Activated T-cell treated with anti-CD3 and anti-CD28 coated beads, Interleukin-2, amount 50 U/mL, for 24 hours (primary cell): ENCODE data around the gene CPSF4.
A peak's percentile ranks its signal among the peaks of the same experiment; 100 is the strongest.
"Not testable (repeated sequence)": the region's sequence is repeated elsewhere in the genome, so short reads cannot be mapped to it uniquely, and the experiment has no call there.

Experiments used
- DNase-seq: peaks from one replicate; pipeline ENCODE4 v3.0.0-alpha.2; 2020
- H3K27ac Mint-ChIP-seq: 2 replicates; pipeline ENCODE4 v1.8.0; 2020; ENCODE audit warnings: mild to moderate bottlenecking, mixed read lengths
- H3K27me3 Mint-ChIP-seq: 2 replicates; pipeline ENCODE4 v1.8.0; 2020; ENCODE audit warnings: mixed read lengths
- H3K36me3 Mint-ChIP-seq: 2 replicates; pipeline ENCODE4 v1.8.0; 2020; ENCODE audit warnings: low read depth, mixed read lengths
- H3K4me1 Mint-ChIP-seq: 2 replicates; pipeline ENCODE4 v1.8.0; 2020; ENCODE audit warnings: low read depth, mixed read lengths
- H3K4me3 Mint-ChIP-seq: 2 replicates; pipeline ENCODE4 v1.8.0; 2020; ENCODE audit warnings: mild to moderate bottlenecking, moderate library complexity, mixed read lengths
- H3K9me3 Mint-ChIP-seq: 2 replicates; pipeline ENCODE4 v1.8.0; 2020; ENCODE audit warnings: mixed read lengths

The CPSF4 gene

GRCh38 chr7:99402854-99403253, 35.9 kb upstream of the CPSF4 start:
- no peaks in the 10 kb centered on the region for H3K9me3 Mint-ChIP-seq
- H3K36me3 Mint-ChIP-seq: peaks cover 95% of the 10 kb centered on the region
- peak overlapping the region; percentile 1 for H3K27ac Mint-ChIP-seq
- H3K4me3 Mint-ChIP-seq: no peak overlapping the region
- H3K27me3 Mint-ChIP-seq: no peaks in the 10 kb centered on the region
- H3K4me1 Mint-ChIP-seq: peaks cover 40% of the 10 kb centered on the region
- no peak for DNase-seq

- peaks cover 38% of the 10 kb centered on the region for H3K4me1 Mint-ChIP-seq
- no peaks in the 10 kb centered on the region for H3K9me3 Mint-ChIP-seq
- H3K27ac Mint-ChIP-seq: peak overlapping the region; percentile 79
- DNase-seq: no peak
- H3K4me3 Mint-ChIP-seq: no peak overlapping the region
- H3K27me3 Mint-ChIP-seq: no peaks in the 10 kb centered on the region
- H3K36me3 Mint-ChIP-seq: peaks cover 93% of the 10 kb centered on the region
Measured at GRCh38 chr7:99403764-99404163, 35.0 kb upstream of the CPSF4 start.

- Mint-ChIP-seq H3K4me3 (no peak overlapping the region), H3K36me3 (peaks cover 93% of the 10 kb centered on the region), H3K9me3 (no peaks in the 10 kb centered on the region), H3K27ac (peak overlapping the region; percentile 100), H3K4me1 (peaks cover 38% of the 10 kb centered on the region), H3K27me3 (no peaks in the 10 kb centered on the region)
- DNase-seq: no peak
Measured at GRCh38 chr7:99404235-99404976, 34.3 kb upstream of the CPSF4 start.

- H3K36me3 Mint-ChIP-seq: peaks cover 92% of the 10 kb centered on the region
- H3K4me1 Mint-ChIP-seq: peaks cover 41% of the 10 kb centered on the region
- DNase-seq: no peak
- H3K9me3 Mint-ChIP-seq: no peaks in the 10 kb centered on the region
- H3K27ac Mint-ChIP-seq: peak overlapping the region; percentile 100
- H3K4me3 Mint-ChIP-seq: no peak overlapping the region
- H3K27me3 Mint-ChIP-seq: no peaks in the 10 kb centered on the region
Measured at GRCh38 chr7:99404977-99405320, 33.8 kb upstream of the CPSF4 start.

GRCh38 chr7:99406557-99406956, 32.2 kb upstream of the CPSF4 start:
- H3K36me3 Mint-ChIP-seq: peaks cover 91% of the 10 kb centered on the region
- H3K4me1 Mint-ChIP-seq: peaks cover 55% of the 10 kb centered on the region
- peak overlapping the region; percentile 94 for H3K4me3 Mint-ChIP-seq
- H3K27ac Mint-ChIP-seq: peak overlapping the region; percentile 100
- no peaks in the 10 kb centered on the region for H3K27me3 Mint-ChIP-seq
- no peaks in the 10 kb centered on the region for H3K9me3 Mint-ChIP-seq
- DNase-seq: no peak

GRCh38 chr7:99407872-99408378, 30.8 kb upstream of the CPSF4 start:
- Mint-ChIP-seq H3K27me3 (no peaks in the 10 kb centered on the region), H3K36me3 (peaks cover 91% of the 10 kb centered on the region), H3K4me3 (peak overlapping the region; percentile 94), H3K27ac (peak overlapping the region; percentile 100), H3K4me1 (peaks cover 62% of the 10 kb centered on the region), H3K9me3 (no peaks in the 10 kb centered on the region)
- no peak for DNase-seq

- peaks cover 63% of the 10 kb centered on the region for H3K4me1 Mint-ChIP-seq
- peak; percentile 98 for DNase-seq
- peak within 1 kb of the TSS; percentile 94 for H3K4me3 Mint-ChIP-seq
- peak within 1 kb of the TSS; percentile 100 for H3K27ac Mint-ChIP-seq
- H3K36me3 Mint-ChIP-seq: peaks cover 91% of the 10 kb centered on the region
- H3K27me3 Mint-ChIP-seq: no peaks in the 10 kb centered on the region
- H3K9me3 Mint-ChIP-seq: no peaks in the 10 kb centered on the region
Measured at GRCh38 chr7:99408379-99409191, 30.2 kb upstream of the CPSF4 start, which contains the start of the genes BUD31 and PDAP1. TSS of gene BUD31 (plus strand) at chr7:99408969. CDS start at chr7:99411093, 2,124 bp downstream. TSS of gene PDAP1 (minus strand) at chr7:99408597. CDS start at chr7:99408548, 49 bp downstream.

- H3K27ac Mint-ChIP-seq: peak overlapping the region; percentile 100
- H3K36me3 Mint-ChIP-seq: peaks cover 89% of the 10 kb centered on the region
- H3K27me3 Mint-ChIP-seq: no peaks in the 10 kb centered on the region
- H3K9me3 Mint-ChIP-seq: no peaks in the 10 kb centered on the region
- DNase-seq: no peak
- H3K4me1 Mint-ChIP-seq: peaks cover 58% of the 10 kb centered on the region
- peak overlapping the region; percentile 94 for H3K4me3 Mint-ChIP-seq
Measured at GRCh38 chr7:99409192-99409572, 29.6 kb upstream of the CPSF4 start.

- H3K4me3 Mint-ChIP-seq: peak overlapping the region; percentile 94
- peak overlapping the region; percentile 100 for H3K27ac Mint-ChIP-seq
- H3K9me3 Mint-ChIP-seq: no peaks in the 10 kb centered on the region
- H3K4me1 Mint-ChIP-seq: peaks cover 56% of the 10 kb centered on the region
- H3K27me3 Mint-ChIP-seq: no peaks in the 10 kb centered on the region
- peaks cover 89% of the 10 kb centered on the region for H3K36me3 Mint-ChIP-seq
- no peak for DNase-seq
Measured at GRCh38 chr7:99409806-99410205, 28.9 kb upstream of the CPSF4 start.

GRCh38 chr7:99410635-99411034, 28.1 kb upstream of the CPSF4 start:
- H3K9me3 Mint-ChIP-seq: no peaks in the 10 kb centered on the region
- no peaks in the 10 kb centered on the region for H3K27me3 Mint-ChIP-seq
- H3K36me3 Mint-ChIP-seq: peaks cover 89% of the 10 kb centered on the region
- H3K4me3 Mint-ChIP-seq: peak overlapping the region; percentile 94
- no peak for DNase-seq
- peak overlapping the region; percentile 100 for H3K27ac Mint-ChIP-seq
- H3K4me1 Mint-ChIP-seq: peaks cover 54% of the 10 kb centered on the region

GRCh38 chr7:99415513-99416127, 23.1 kb upstream of the CPSF4 start:
- H3K27ac Mint-ChIP-seq: peak overlapping the region; percentile 85
- not testable (repeated sequence) for H3K9me3 Mint-ChIP-seq, DNase-seq, H3K4me3 Mint-ChIP-seq, H3K27me3 Mint-ChIP-seq
- peaks cover 94% of the 10 kb centered on the region for H3K36me3 Mint-ChIP-seq
- peaks cover 29% of the 10 kb centered on the region for H3K4me1 Mint-ChIP-seq

- Mint-ChIP-seq H3K4me3 (no peak overlapping the region), H3K9me3 (no peaks in the 10 kb centered on the region), H3K36me3 (peaks cover 91% of the 10 kb centered on the region), H3K27me3 (no peaks in the 10 kb centered on the region), H3K4me1 (peaks cover 11% of the 10 kb centered on the region), H3K27ac (no peak overlapping the region)
- DNase-seq: no peak
Measured at GRCh38 chr7:99418260-99418659, 20.5 kb upstream of the CPSF4 start.

GRCh38 chr7:99419323-99420021, 19.3 kb upstream of the CPSF4 start:
- Mint-ChIP-seq H3K4me3 (no peak overlapping the region), H3K36me3 (peaks cover 93% of the 10 kb centered on the region), H3K27ac (peak overlapping the region; percentile 33)

GRCh38 chr7:99420213-99420612, 18.5 kb upstream of the CPSF4 start:
- Mint-ChIP-seq H3K27ac (peak overlapping the region; percentile 33), H3K4me1 (peaks cover 5% of the 10 kb centered on the region), H3K36me3 (peaks cover 93% of the 10 kb centered on the region), H3K27me3 (no peaks in the 10 kb centered on the region), H3K9me3 (no peaks in the 10 kb centered on the region), H3K4me3 (no peak overlapping the region)
- DNase-seq: no peak

More at GRCh38 chr7:99419323-99420021, 19.3 kb upstream of the CPSF4 start:
- Mint-ChIP-seq H3K4me1 (peaks cover 10% of the 10 kb centered on the region), H3K9me3 (no peaks in the 10 kb centered on the region), H3K27me3 (no peaks in the 10 kb centered on the region)
- no peak for DNase-seq
